Activated CD4-positive, alpha-beta T cell treated with anti-CD3 and anti-CD28 coated beads, Interleukin-2, amount 10 ng/mL, durations not matched to agents 7 days and 5 days (primary cell): Measurements from ENCODE around the gene SH3BGRL. TPM values are rescaled to one million over a fixed set of nuclear protein-coding genes. Genes with fewer than 3 reads are reported as not detected.
A peak's percentile ranks its signal among the peaks of the same experiment; 100 is the strongest.

Experiments used
- CTCF ChIA-PET: fragments of 350-600 bp; sonication (Branson Sonifier 250); formaldehyde crosslinking; loops from one replicate; lab custom pipeline; 2021; ENCODE audit warnings: antibody characterized with exemption; lab: Charles Lee
- POLR2A ChIA-PET: fragments of 350-600 bp; sonication (Branson Sonifier 250); formaldehyde crosslinking; loops from one replicate; lab custom pipeline; 2021; ENCODE audit warnings: antibody characterized with exemption; lab: Charles Lee
- DNase-seq: peaks from one replicate; pipeline ENCODE4 v3.0.0-alpha.2; 2020
- H3K27ac Mint-ChIP-seq: one replicate; pipeline ENCODE4 v1.8.0; 2021; ENCODE audit warnings: mild to moderate bottlenecking, moderate library complexity, mixed read lengths
- H3K27me3 Mint-ChIP-seq: one replicate; pipeline ENCODE4 v1.8.0; 2021; ENCODE audit warnings: mixed read lengths
- H3K36me3 Mint-ChIP-seq: one replicate; pipeline ENCODE4 v1.8.0; 2021; ENCODE audit warnings: low read depth, mixed read lengths
- H3K4me1 Mint-ChIP-seq: one replicate; pipeline ENCODE4 v1.8.0; 2021; ENCODE audit warnings: mixed read lengths
- H3K4me3 Mint-ChIP-seq: one replicate; pipeline ENCODE4 v1.8.0; 2021; ENCODE audit warnings: mild to moderate bottlenecking, moderate library complexity, mixed read lengths
- H3K9me3 Mint-ChIP-seq: one replicate; pipeline ENCODE4 v1.8.0; 2021; ENCODE audit warnings: mixed read lengths
- total RNA-seq, 2 experiments: library from RNA; stranded (reverse); gene quantifications; one replicate each; pipeline ENCODE4 v1.2.3, GENCODE V29; 2021

SH3BGRL gene
- total RNA-seq: 10 to 100 TPM; 79.8 to 84.9 TPM

DNA sequence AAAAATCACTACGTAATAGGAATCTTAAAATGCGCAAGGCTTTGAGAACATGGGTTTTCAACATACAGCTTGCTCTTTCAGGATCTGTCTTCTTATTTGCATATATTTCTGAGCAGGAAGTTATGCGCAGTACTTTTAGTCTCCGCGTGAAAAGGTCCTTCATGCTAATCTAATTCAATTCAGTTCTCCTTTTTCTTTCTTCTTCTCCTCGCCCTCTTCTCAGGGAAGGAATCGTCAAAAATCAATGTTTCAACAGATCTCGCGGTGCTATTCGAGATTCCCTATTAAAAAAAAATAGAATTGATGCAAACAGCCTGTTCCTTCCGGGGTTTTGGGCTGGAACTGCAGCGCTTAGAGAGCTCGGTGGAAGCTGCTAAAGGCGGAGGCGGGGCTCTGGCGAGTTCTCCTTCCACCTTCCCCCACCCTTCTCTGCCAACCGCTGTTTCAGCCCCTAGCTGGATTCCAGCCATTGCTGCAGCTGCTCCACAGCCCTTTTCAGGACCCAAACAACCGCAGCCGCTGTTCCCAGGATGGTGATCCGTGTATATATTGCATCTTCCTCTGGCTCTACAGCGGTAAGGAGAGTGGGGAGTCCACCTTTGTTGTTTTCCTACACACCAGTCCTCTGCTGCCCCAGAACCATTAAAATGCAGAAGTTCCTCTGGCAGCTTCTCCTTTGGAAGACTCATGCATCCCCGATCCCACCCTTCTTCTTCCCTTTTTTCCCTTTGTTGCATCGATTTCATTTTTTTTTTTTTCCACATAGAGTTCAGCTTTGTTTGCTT lies at the start of gene SH3BGRL, which contains the start of gene HMGN5:
SH3BGRL (plus strand) TSS at position 432 of the 785 bp plus-strand sequence; CDS start at position 531, 99 bp downstream.
HMGN5 (minus strand) TSS at position 243 of the 785 bp plus-strand sequence. CDS start 80,364 bp downstream, outside the sequence.
- Mint-ChIP-seq H3K36me3 (peaks cover 33% of the 10 kb centered on the region), H3K27ac (peak within 1 kb of the TSS; percentile 98), H3K4me1 (peaks cover 37% of the 10 kb centered on the region), H3K4me3 (peak within 1 kb of the TSS; percentile 98), H3K27me3 (no peaks in the 10 kb centered on the region), H3K9me3 (no peaks in the 10 kb centered on the region)
- POLR2A ChIA-PET: no interaction called here
- CTCF ChIA-PET: interaction anchor here (0.7 to 1.0 kb wide), 2 partner anchors 11 to 74 kb away, joined by 3 to 4 read pairs; no protein-coding TSS in a partner anchor
- peak; percentile 77 for DNase-seq

DNA sequence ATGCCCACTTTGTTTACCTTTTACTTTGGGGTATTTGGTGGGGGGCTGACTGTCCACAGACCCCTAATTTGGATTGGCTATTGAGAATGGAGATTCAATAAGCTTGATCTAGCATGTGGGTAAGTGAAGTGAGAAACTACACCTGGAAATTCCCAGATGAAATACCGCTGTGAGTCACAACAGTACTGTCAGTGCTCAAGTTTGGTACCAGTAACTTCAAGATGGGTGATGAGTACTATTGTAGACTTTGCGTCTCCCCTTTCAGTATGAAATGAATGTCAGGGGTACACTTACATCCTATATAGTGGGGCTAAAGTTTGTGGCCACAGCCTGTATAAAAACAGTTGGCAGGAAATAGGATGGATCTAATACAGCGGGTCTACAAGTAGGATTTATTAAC lies 33.5 kb upstream of the SH3BGRL start:
- Mint-ChIP-seq H3K36me3 (no peaks in the 10 kb centered on the region), H3K27ac (no peak overlapping the region), H3K4me3 (no peak overlapping the region), H3K27me3 (no peaks in the 10 kb centered on the region), H3K9me3 (no peaks in the 10 kb centered on the region), H3K4me1 (no peaks in the 10 kb centered on the region)
- DNase-seq: no peak
- ChIA-PET CTCF (no interaction called here), POLR2A (no interaction called here)

DNA sequence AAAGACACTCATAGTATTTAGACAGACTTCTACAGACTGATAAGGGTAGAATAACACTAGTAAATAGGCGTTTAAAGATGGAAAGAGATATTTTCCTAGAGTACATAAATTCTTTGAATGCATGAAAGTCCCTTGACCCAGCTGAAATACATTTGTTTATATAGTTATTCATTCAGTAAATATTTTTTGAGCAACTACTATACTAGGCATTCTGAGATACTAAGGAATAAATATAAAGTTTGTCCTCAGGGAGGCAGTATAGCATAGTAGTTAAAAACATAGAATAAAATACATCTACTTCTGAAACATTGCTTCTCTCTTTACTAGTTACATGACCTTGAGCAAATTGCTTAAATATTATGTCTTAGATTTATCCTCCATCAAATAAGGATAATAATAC lies 27.6 kb upstream of the SH3BGRL start:
- DNase-seq: no peak
- ChIA-PET CTCF (no interaction called here), POLR2A (no interaction called here)
- H3K27me3 Mint-ChIP-seq: no peaks in the 10 kb centered on the region
- no peaks in the 10 kb centered on the region for H3K9me3 Mint-ChIP-seq
- no peaks in the 10 kb centered on the region for H3K4me1 Mint-ChIP-seq
- H3K4me3 Mint-ChIP-seq: no peak overlapping the region
- H3K36me3 Mint-ChIP-seq: no peaks in the 10 kb centered on the region
- no peak overlapping the region for H3K27ac Mint-ChIP-seq

DNA sequence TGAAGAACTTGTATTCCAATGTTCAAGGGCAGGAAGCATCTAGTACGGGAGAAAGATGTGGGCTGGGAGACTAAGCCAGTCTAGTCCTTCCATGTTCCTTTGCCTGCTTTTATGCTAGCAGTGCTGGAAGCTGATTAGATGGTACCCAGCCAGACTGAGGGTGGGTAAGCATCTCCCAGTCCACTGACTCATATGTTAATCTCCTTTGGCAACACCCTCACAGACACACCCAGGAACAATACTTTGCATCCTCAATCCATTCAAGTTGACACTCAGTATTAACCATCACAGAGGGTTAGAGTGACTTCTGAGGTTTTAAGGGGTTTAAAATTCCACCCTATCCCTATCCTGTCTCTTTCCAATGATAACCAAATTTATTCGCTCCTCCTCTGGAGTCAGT lies 6.6 kb upstream of the SH3BGRL start:
- Mint-ChIP-seq H3K27ac (no peak overlapping the region), H3K36me3 (no peaks in the 10 kb centered on the region), H3K4me3 (no peak overlapping the region), H3K4me1 (peaks cover 2% of the 10 kb centered on the region), H3K9me3 (no peaks in the 10 kb centered on the region), H3K27me3 (no peaks in the 10 kb centered on the region)
- ChIA-PET POLR2A (no interaction called here), CTCF (no interaction called here)
- DNase-seq: no peak

DNA sequence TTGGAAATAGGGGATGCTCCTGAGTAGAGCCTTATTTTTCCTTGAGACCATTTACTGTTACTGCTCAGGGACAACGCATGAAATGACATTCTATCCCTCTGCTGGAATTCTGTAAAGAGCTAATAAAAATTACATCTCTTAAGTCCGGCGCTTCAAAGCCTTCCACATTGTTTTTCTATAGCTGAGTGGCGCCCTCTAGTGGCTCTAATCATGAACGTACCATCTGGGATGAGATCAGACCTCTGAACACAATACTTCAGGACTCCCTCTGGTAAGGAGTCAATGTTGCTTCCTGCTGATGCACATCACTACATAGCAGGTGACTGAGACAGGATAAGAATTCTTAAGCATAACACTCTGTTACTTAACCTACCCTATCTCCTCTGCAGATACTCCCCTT lies 6.2 kb upstream of the SH3BGRL start:
- CTCF ChIA-PET: interaction anchor here (0.6 kb wide), 1 partner anchor 33 kb away, joined by 3 read pairs; no protein-coding TSS in a partner anchor
- H3K36me3 Mint-ChIP-seq: no peaks in the 10 kb centered on the region
- no peaks in the 10 kb centered on the region for H3K9me3 Mint-ChIP-seq
- peak; percentile 57 for DNase-seq
- no peak overlapping the region for H3K27ac Mint-ChIP-seq
- H3K4me3 Mint-ChIP-seq: no peak overlapping the region
- POLR2A ChIA-PET: no interaction called here
- no peaks in the 10 kb centered on the region for H3K27me3 Mint-ChIP-seq
- peaks cover 4% of the 10 kb centered on the region for H3K4me1 Mint-ChIP-seq

DNA sequence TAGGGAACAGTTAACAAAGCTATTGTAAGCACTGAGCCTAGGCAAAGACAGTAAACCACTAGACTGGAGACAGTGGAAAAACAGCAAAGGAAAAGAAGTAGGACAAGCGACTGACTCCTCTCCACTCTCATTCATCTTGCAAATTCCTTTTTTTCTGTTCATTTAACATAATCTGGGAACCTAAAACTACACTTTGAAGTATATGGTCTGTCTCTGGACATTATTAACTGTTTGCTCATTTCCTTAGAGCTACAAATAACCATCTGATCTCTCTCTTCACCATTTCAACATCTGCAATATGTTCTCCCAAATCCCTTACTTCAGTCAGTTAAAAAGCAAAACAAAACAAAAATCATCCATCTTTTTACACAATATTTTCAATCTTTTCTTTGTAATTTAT lies 831 bp upstream of the SH3BGRL start:
- H3K27me3 Mint-ChIP-seq: no peaks in the 10 kb centered on the region
- peak overlapping the region; percentile 98 for H3K4me3 Mint-ChIP-seq
- H3K4me1 Mint-ChIP-seq: peaks cover 32% of the 10 kb centered on the region
- DNase-seq: no peak
- ChIA-PET POLR2A (no interaction called here), CTCF (no interaction called here)
- peak overlapping the region; percentile 98 for H3K27ac Mint-ChIP-seq
- peaks cover 25% of the 10 kb centered on the region for H3K36me3 Mint-ChIP-seq
- no peaks in the 10 kb centered on the region for H3K9me3 Mint-ChIP-seq

DNA sequence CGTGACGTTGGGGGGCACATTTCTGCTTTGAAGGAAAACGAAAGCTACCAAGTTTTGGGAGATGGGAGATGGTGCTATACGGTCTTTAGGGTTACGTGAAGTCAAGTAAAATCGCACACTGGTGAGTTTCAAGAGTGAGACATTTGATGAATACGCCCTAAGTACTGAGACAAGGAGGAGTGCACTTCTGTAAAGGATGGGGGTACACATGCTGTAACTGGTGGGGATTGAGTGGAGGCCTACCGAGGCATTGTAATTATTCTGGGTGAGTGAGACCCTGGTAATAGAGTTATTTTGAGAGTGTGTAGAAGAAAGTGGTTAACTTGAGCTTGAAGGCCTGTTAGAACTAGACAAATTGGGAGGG lies 536 bp downstream of the SH3BGRL start:
- peak overlapping the region; percentile 98 for H3K4me3 Mint-ChIP-seq
- peak overlapping the region; percentile 98 for H3K27ac Mint-ChIP-seq
- H3K36me3 Mint-ChIP-seq: peaks cover 35% of the 10 kb centered on the region
- no peak for DNase-seq
- peaks cover 37% of the 10 kb centered on the region for H3K4me1 Mint-ChIP-seq
- CTCF ChIA-PET: interaction anchor here (0.7 to 1.0 kb wide), 2 partner anchors 10 to 74 kb away, joined by 3 to 4 read pairs; no protein-coding TSS in a partner anchor
- H3K27me3 Mint-ChIP-seq: no peaks in the 10 kb centered on the region
- POLR2A ChIA-PET: no interaction called here
- no peaks in the 10 kb centered on the region for H3K9me3 Mint-ChIP-seq

DNA sequence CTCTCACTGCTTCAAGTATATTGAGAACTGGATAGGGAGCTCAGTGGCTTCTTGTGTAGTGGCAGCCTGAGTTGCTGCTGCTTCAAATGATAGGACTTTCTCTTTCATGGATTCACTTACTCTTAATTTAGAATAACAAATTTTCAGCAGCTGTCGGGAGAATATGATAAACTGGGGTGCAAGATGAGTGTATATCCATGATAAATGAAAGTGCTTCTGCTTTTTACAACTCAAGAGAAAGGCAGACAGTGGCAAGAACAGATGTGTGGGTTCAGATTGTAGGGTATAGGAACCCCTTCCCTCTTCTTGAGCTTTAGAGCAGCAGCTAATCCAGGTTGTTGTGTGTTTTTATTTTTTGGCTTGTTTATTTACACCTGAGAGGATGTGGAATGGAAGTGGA lies 1.0 kb downstream of the SH3BGRL start:
- Mint-ChIP-seq H3K36me3 (peaks cover 39% of the 10 kb centered on the region), H3K4me1 (peaks cover 35% of the 10 kb centered on the region), H3K4me3 (peak overlapping the region; percentile 98), H3K27ac (peak overlapping the region; percentile 98), H3K9me3 (no peaks in the 10 kb centered on the region), H3K27me3 (no peaks in the 10 kb centered on the region)
- DNase-seq: no peak
- POLR2A ChIA-PET: no interaction called here
- CTCF ChIA-PET: no interaction called here

DNA sequence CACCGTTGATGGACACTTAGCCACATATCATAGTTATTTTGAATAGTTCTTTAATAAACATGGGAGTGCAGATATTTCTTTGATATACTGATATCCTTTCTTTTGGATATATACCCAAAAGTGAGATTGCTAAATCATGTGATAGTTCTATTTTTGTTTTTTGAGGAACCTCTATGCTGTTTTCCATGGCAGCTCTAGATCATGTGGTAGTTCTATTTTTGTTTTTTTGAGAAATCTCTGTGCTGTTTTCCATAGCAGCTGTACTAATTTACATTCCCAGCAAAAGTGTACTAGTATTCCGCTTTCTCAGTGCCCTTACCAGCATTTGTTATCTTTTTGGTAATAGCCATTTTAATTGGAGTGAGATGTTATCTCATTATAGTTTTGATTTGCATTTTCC lies 3.6 kb downstream of the SH3BGRL start:
- no peaks in the 10 kb centered on the region for H3K27me3 Mint-ChIP-seq
- H3K9me3 Mint-ChIP-seq: no peaks in the 10 kb centered on the region
- no peak overlapping the region for H3K27ac Mint-ChIP-seq
- no peak for DNase-seq
- H3K4me3 Mint-ChIP-seq: no peak overlapping the region
- POLR2A ChIA-PET: no interaction called here
- peaks cover 43% of the 10 kb centered on the region for H3K36me3 Mint-ChIP-seq
- peaks cover 33% of the 10 kb centered on the region for H3K4me1 Mint-ChIP-seq
- CTCF ChIA-PET: no interaction called here

DNA sequence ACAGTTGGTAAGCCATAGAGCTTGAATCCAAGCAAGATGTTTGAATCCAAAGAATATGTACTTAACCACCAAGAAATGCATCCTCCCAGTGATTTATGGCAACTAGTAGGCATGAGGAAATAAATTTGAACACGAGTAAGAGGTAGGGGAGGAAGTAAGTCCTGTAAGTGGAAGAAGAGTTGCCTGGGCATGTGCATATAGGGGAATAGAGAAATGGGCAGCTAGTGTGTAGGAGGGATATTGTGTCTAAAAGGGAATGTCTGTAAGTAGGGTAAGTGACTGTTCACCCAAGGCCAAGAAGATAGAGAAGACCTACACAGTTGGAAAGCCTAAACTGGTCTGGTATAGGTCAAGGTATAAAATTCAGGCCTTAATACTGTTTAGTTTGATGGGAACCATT lies 4.6 kb downstream of the SH3BGRL start:
- no peak for DNase-seq
- POLR2A ChIA-PET: no interaction called here
- H3K27me3 Mint-ChIP-seq: no peaks in the 10 kb centered on the region
- peaks cover 26% of the 10 kb centered on the region for H3K4me1 Mint-ChIP-seq
- H3K4me3 Mint-ChIP-seq: no peak overlapping the region
- H3K36me3 Mint-ChIP-seq: peaks cover 49% of the 10 kb centered on the region
- H3K27ac Mint-ChIP-seq: no peak overlapping the region
- no peaks in the 10 kb centered on the region for H3K9me3 Mint-ChIP-seq
- CTCF ChIA-PET: no interaction called here

DNA sequence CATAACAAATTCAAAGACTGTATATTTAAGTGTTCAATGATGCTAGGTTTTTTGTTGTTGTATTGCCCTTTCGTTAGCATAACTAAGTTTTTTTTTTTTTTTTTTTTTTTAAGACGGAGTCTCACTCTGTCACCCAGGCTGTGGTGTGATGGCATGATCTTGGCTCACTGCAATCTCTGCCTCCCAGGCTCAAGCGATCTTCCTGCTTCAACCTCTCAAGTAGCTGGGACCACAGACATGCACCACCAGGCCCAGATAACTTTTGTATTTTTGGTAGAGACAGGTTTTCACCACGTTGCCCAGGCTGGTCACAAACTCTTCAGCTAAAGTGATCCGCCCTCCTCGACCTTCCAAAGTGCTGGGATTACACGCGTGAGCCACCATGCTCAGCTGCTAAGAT lies 7.0 kb downstream of the SH3BGRL start:
- Mint-ChIP-seq H3K27me3 (no peaks in the 10 kb centered on the region), H3K36me3 (peaks cover 47% of the 10 kb centered on the region), H3K4me1 (peaks cover 18% of the 10 kb centered on the region), H3K9me3 (no peaks in the 10 kb centered on the region), H3K27ac (no peak overlapping the region), H3K4me3 (no peak overlapping the region)
- POLR2A ChIA-PET: no interaction called here
- CTCF ChIA-PET: no interaction called here
- no peak for DNase-seq

DNA sequence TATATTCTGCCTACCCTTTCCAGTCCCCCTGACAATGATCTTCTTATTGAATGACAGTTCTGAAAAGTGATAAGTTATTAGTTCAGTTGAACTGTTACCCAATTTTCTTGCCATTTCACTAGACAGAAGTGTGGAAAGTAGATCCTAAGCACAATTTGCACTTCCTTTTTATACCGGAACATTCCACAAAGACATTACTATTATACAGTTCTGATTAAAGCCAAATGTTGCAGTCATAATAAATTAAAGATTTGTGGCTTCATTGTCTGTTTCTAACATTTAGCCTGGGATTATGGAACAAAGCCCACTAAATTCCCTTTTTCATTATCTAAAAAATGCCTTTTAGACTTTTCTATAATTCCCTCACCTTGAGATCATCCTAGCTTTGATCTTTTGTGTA lies 13.8 kb downstream of the SH3BGRL start:
- DNase-seq: no peak
- Mint-ChIP-seq H3K27me3 (no peaks in the 10 kb centered on the region), H3K36me3 (peaks cover 32% of the 10 kb centered on the region), H3K27ac (no peak overlapping the region), H3K4me1 (peaks cover 5% of the 10 kb centered on the region), H3K9me3 (no peaks in the 10 kb centered on the region), H3K4me3 (no peak overlapping the region)
- ChIA-PET POLR2A (no interaction called here), CTCF (no interaction called here)

DNA sequence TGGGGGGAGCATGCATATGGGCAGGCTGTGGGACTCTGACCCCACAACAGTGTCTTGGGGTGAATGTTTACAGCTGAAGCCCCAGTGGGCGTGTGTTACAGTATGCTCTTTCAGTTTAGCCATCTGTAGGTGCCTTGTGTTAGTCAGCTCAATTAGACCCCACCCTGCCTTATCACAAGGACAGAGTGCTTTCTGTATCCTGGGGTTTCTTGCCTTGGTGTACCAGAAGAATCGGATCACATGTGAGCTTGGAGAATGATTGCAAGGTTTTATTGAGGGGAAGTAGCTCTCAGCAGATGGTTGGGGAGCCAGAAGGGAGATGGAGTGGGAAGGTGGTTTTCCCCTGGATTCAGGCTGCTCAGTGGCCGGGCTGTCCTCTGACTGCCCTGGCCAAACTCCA lies 27.3 kb downstream of the SH3BGRL start:
- Mint-ChIP-seq H3K36me3 (peaks cover 14% of the 10 kb centered on the region), H3K4me3 (no peak overlapping the region), H3K27me3 (no peaks in the 10 kb centered on the region), H3K9me3 (peaks cover 4% of the 10 kb centered on the region), H3K4me1 (no peaks in the 10 kb centered on the region), H3K27ac (no peak overlapping the region)
- DNase-seq: no peak
- POLR2A ChIA-PET: no interaction called here
- CTCF ChIA-PET: no interaction called here
